ENCODE results near the gene RAB29.

The RAB29 gene

DNA sequence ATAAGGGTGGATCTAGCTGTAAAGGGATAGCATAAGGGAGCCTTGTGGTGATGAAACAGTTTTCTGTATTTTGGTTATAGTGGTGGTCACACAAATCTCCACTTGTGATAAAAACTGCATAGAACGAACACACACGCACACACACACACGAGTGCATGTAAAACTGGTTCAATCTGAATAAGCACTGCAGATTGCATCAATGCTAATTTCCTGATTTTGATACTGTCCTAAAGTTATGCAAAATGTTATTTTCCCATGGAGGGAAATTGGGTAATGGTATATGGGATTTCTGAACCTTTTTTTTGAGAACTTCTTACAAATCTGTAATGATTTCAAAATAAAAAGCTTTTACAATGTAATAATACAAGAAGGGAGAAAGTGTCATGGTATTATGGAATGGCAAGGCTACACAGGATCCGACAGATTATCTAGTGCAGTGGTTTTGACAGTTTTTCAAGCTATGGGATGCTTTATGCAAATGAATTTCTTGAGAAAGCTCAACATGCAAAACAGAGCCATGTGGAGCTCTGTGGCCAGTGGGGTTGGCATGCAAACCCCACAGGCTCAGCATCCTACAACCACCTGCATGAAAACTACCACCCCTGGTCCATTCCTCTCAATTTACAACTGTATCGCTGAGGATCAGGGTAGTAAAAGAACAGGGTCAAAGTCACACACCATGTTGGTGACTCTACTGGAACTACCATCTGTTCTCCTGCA is 18.9 kb upstream of the RAB29 start:
- no peak for DNase-seq (ENCODE audit: low read depth)

DNA sequence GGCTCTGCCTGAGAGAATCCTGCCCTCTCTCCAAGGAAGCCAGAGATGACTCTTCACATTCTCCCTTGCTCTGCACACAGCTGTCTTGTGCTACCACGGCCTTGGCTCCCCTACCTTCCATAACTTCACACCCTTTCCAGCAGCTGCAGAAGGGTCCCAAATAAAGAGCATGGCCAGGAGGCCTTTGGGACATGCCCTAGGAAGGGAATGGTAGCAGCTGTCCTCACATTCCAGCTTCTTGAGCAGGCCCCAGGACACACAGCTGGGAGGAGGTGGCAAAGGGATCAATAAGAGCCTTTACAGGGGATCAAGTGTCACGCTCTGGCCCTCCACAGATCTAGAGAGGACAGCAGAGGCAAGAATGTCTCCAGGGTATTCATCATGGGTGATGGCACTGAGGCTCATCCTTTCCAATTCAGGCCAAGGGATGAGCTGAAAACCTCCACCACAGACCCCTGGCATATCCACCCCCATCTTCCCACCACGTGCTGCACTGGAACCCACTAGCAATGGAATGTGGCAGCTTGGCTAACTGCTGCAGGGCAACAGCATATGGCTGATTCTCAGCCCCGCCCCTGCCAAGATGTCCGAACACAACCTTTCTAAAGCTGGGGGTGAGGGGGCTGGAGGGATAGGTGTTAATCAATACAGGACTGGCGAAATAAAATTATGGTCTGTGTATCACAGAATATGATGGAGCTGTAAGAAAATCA is 17.8 kb upstream of the RAB29 start:
- no peak for DNase-seq (ENCODE audit: low read depth)

DNA sequence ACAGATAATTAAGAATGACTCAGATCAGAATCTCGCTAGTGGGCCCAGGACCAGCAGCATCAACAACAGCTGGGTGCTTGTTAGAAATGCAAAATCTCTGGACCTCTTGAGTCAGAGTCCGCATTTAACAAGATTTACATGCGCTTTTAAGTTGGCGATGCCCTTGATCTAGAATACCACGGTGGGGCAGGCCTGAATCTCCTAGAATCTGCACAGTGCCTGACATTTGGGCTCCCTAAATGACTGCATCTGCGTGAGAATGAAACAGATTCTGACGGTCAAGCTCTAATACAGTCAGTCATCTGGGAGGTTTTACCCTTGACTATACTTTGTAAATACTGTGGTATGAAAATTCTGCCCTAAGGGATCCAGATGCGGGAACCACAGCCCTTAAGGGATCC is 17.2 kb upstream of the RAB29 start:
- no peak for DNase-seq (ENCODE audit: low read depth)

GRCh38 chr1:205791568-205792180 is 16.4 kb upstream of the RAB29 start:
- peak; percentile 33 for DNase-seq (ENCODE audit: low read depth)

DNA sequence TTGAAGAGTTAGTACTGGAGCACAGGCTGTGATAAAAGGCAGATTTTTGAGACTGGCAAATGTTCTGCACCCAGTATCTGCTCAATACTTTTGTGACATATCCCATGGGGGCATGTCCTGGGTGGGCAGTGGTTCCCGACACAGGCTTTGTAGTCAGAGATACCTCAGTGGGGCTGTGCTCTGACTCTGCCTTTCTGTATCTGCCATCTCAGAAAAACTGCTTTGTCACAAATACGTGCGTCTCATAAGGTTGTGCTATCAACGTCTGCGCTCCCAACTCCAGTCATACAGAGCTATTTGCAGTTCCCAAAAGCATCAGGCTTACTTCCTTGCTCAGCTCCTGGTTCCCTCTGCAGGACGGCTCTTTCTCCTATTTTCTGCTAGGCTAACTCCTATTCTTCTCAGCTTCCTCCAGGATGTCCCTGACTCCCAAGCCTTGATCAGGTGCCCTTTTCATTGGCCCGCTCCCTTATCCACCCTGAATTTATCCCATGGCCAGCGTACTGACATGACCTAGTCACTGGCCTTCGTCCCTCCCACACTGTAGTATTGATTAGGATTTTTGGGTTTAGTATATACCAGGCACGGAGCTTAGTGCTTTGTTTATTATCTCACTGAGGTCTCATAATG is 12.1 kb upstream of the RAB29 start:
- DNase-seq (ENCODE audit: low read depth), result no peak

- DNase-seq (ENCODE audit: low read depth), result no peak
Measured at GRCh38 chr1:205786601-205787000, 11.3 kb upstream of the RAB29 start.

DNA sequence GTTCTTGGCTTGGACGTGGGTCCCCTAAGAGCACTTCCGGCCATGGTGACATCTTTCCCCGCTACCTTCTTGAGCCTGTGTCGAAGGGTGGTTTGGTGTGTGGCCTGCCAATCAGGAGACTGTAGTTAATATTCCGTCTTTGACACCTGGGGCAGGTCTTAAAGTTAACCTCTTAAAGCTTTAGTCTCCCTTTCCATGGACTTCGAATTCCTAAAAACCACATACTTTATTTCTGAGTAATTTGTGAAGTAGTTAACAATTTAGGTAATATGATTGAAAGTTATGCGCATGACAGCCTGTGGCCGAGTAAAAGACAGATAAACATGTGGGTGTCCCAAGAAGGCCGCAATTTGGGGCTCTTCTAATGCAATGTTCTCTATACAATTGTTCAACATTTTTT is 10.2 kb upstream of the RAB29 start:
- no peak for DNase-seq (ENCODE audit: low read depth)

DNA sequence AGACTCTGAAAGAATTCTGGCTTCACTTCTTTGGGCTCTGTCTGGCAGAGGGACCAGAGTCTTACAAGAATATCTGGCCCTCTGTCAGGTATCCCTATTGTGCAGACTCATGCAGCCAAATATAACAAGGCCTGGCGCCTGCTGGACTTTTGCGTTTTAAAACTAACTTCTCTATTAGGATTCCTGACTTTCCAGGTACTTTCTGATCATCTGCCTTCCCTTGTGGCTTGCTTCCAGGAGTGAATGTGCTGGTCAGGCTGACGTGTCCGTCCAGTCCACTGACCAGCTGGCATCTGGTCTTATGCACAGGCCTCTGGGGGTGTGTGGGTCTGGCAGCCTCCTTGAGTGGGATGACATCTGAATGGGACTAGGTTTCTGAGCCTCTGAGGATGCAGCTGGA is 8.6 kb upstream of the RAB29 start:
- DNase-seq (ENCODE audit: low read depth), result no peak

- no peak for DNase-seq (ENCODE audit: low read depth)
Measured at GRCh38 chr1:205783433-205783795, 8.1 kb upstream of the RAB29 start.

GRCh38 chr1:205782627-205783432 is 7.5 kb upstream of the RAB29 start:
- DNase-seq (ENCODE audit: low read depth), result no peak

DNA sequence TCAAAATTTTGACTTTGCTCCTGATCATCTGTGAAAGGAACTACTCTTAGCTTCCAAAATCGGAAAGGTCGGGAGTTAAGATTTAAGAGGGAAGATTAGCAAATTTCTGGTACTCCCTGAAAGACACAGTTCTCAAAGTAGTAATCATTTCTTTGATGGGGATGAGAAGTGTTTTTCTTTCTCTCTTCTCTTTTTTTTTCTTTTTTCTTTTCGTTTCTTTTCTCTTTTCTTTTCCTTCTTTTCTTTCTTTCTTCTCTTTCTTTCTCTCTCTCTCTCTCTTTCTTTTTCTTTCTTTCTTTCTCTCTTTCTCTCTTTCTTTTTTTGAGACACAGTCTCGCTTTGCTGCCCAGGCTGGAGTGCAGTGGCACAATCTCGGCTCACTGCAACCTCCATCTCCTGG is 5.1 kb upstream of the RAB29 start:
- DNase-seq (ENCODE audit: low read depth), result no peak

DNA sequence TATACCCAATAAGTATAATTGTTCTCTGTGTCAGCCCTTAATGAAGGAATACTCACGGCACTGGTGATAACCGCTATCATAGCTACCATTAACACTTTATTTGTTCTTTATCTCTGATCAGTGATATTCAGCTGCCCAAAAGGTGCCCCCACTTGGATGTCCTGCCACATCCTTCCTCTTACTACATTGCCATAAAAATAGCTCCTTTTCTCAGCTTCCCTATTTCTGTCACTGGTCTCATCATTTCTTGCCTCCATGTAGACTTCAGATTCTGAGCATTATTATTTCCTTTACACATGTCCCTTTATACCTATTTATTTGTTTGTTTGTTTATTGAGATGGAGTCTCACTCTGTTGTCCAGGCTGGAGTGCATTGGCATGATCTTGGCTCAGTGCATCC is 2.7 kb upstream of the RAB29 start:
- DNase-seq (ENCODE audit: low read depth), result no peak

GRCh38 chr1:205775717-205776056 is 405 bp upstream of the RAB29 start:
- no peak for DNase-seq (ENCODE audit: low read depth)

GRCh38 chr1:205774198-205775014 is 876 bp downstream of the RAB29 start:
- DNase-seq (ENCODE audit: low read depth), result no peak

DNA sequence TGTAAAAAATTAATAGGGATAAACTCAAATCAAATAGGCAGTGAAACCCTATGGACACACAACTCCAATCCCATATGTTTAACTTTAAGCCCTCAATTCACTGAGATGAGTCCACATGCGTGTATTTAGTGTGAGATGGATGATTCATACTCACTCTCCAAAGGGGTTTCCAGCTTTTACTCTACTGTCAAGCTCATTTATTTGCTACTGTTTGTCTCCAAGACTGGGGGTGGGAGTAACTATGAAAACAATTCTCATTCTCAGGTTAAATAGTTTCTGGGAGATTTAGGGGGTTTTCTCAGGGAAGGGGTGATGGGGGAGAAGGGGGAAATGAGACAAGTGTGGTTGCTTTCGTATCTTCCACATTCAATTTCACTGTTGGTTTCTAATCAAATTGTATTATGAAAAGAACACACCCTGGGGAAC is 2.7 kb downstream of the RAB29 start:
- DNase-seq (ENCODE audit: low read depth), result no peak

GRCh38 chr1:205770618-205771017 is 4.7 kb downstream of the RAB29 start:
- no peak for DNase-seq (ENCODE audit: low read depth)

DNA sequence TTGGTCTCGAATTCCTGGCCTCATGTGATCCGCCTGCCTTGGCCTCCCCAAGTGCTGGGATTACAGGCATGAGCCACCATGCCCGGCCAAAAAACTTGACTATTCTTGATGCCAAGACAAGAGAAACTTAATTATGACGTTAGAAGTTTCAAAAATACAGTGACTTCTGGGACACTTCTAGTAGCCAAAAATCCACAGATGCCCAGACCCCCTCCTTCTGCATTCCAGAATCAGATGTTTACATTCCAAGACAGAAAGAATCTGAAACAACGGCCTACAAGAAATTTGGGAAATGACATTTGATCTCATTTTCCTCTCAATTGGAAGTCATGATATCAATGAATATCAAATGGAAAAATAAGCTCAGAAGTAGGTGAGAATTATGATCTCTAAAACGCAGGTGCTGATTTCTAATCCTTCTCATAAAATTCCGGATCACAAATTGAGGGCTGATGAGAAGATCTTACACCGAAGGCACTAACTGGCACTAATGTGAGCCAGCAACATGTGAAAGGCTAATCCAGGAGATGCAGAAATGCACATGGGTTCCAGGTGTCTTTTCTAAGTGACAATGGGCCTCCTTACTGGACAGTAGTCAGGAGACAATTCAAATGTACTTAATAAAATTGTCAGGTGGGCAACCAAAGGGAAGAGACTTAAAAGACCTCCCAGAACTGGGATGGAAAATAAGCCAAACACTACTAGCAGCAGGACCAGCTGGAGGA is 5.5 kb downstream of the RAB29 start:
- no peak for DNase-seq (ENCODE audit: low read depth)

DNA sequence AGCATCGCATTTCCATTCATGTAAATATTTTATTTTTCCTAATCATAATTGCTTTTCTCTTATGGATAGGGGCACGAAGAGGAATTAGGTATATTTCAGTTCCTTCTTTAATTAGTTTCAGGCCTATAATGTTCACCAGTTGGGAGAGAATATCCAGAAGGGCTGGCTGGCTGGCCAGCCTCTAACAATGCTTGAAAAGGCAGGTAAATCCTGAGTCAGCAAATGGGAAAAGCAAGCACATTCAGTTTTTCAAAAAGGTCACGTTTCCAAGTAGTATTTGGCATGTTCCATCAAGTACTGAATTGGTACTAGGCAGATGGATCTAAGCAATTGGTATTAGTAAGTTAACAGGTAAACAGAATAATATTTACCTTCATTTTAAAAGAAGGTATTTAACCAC is 8.0 kb downstream of the RAB29 start:
- DNase-seq (ENCODE audit: low read depth), result no peak

DNA sequence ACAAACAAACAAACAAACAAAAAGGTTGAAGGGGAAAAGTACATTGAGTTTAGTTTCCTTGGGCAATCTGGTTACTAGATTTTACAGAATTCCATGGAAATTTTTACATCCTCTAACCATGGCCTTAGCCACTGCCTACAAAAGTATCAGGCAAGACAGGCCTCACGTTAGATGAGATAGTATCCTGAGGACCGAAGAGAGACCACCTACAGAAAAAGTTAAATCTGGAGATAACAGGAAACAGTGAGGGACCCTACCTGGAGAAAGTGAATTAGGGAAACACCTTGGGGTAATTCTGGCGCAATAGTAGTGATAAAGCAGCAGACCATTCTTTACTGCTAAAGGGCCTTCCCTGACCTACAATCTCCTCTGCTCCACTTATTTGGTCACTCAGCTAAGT is 8.7 kb downstream of the RAB29 start:
- no peak for DNase-seq (ENCODE audit: low read depth)

DNA sequence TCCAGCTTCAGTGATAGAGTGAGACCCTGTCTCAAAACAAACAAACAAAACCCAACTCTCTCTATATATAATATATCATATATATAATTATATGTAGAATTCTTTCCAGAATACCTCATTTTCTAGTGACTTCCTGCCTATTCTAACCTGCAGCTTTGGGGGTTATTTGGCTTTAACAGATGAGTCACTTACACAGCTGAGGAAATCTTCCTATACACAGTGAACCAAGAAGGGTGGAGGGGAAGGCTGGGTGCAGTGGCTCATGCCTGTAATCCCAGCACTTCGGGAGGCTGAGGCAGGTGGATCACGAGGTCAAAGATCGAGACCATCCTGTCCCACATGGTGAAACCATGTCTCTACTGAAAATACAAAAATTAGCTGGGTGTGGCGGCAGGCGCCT is 9.2 kb downstream of the RAB29 start:
- no peak for DNase-seq (ENCODE audit: low read depth)

GRCh38 chr1:205764578-205764977 is 10.7 kb downstream of the RAB29 start:
- DNase-seq (ENCODE audit: low read depth), result no peak

All from activated T-cell treated with anti-CD3 and anti-CD28 coated beads for 24 hours (primary cell).